ENCODE data around the gene PCSK5. TPM values are rescaled to one million over a fixed set of nuclear protein-coding genes. Genes with fewer than 3 reads are reported as not detected.

The PCSK5 gene
- total RNA-seq, 1 experiment from 2014 or later, result 7.5 TPM

- no peaks in the 10 kb centered on the region for H3K27me3 ChIP-seq (ENCODE audit: insufficient read depth, low read length)
- no peaks in the 10 kb centered on the region for H3K23me2 ChIP-seq (ENCODE audit: insufficient read length, low read depth, low read length, poor library complexity, severe bottlenecking)
- H3K56ac ChIP-seq (ENCODE audit: insufficient read length, low read depth, low read length), result no peak overlapping the region
- no peak overlapping the region for H2AFZ ChIP-seq (ENCODE audit: low read length)
- no peak overlapping the region for H4K5ac ChIP-seq (ENCODE audit: insufficient read length, low read depth, low read length)
- no peaks in the 10 kb centered on the region for H3K79me1 ChIP-seq (ENCODE audit: insufficient read depth, low read depth, low read length, poor library complexity, severe bottlenecking)
- H3K27me3 Mint-ChIP-seq (ENCODE audit: low read depth), result no peaks in the 10 kb centered on the region
- no peaks in the 10 kb centered on the region for H3K9me3 ChIP-seq (ENCODE audit: control insufficient read depth, low read depth, low read length)
- H2BK12ac ChIP-seq (ENCODE audit: insufficient read length, low read depth, low read length), result no peak overlapping the region
- no peak overlapping the region for H3K4me2 ChIP-seq (ENCODE audit: insufficient read depth, insufficient read length, low read length)
- no peak overlapping the region for H2AK5ac ChIP-seq (ENCODE audit: insufficient read length, low read length)
- H2BK15ac ChIP-seq (ENCODE audit: low read depth, low read length), result no peak overlapping the region
- H3K23ac ChIP-seq (ENCODE audit: insufficient read length, low read depth, low read length), result no peak overlapping the region
- H3K4ac ChIP-seq (ENCODE audit: low read depth, low read length), result no peak overlapping the region
- no peak overlapping the region for H2BK20ac ChIP-seq (ENCODE audit: low read depth, low read length, poor library complexity, severe bottlenecking)
- no peak overlapping the region for H2BK5ac ChIP-seq (ENCODE audit: insufficient read length, low read length)
- H3K14ac ChIP-seq (ENCODE audit: insufficient read depth, low read length), result no peak overlapping the region
- no peaks in the 10 kb centered on the region for H3K4me1 ChIP-seq (ENCODE audit: insufficient read depth, low read length)
- no peak overlapping the region for H4K91ac ChIP-seq (ENCODE audit: insufficient read length, low read depth, low read length)
- H3K4me3 Mint-ChIP-seq, result no peak overlapping the region
- H4K8ac ChIP-seq (replicated peaks; ENCODE audit: insufficient read length, low read depth, low read length), result no peak overlapping the region
- H3K36me3 Mint-ChIP-seq (ENCODE audit: insufficient read depth in 1 of 3, low read depth in 3 of 3), result peaks cover 0 to 4% (median 0%) of the 10 kb centered on the region in 3 experiments; a peak in 1 of 7 replicates
- H3K27ac ChIP-seq (ENCODE audit: insufficient read length, low read depth, low read length), result no peak overlapping the region
- no peak overlapping the region for H3K18ac ChIP-seq (ENCODE audit: insufficient read length, low read depth, low read length)
- no peaks in the 10 kb centered on the region for H4K20me1 ChIP-seq (ENCODE audit: control insufficient read depth, insufficient read depth, insufficient read length)
- H2BK120ac ChIP-seq (ENCODE audit: low read depth, low read length, poor library complexity, severe bottlenecking), result no peak overlapping the region
- DNase-seq, result no peak
- H3K9me3 Mint-ChIP-seq, result no peaks in the 10 kb centered on the region
- no peak overlapping the region; a peak in 1 of 7 replicates for H3K27ac Mint-ChIP-seq
- no peak overlapping the region for H3K9ac ChIP-seq (ENCODE audit: extremely low read depth, insufficient read length, low read length)
- no peak for TF ChIP-seq CTCF (conservative IDR thresholded peaks at IDR 0.05)
- no peak overlapping the region for H3T11ph ChIP-seq (ENCODE audit: low read length)
- H3K79me2 ChIP-seq (ENCODE audit: insufficient read depth, low read length), result no peaks in the 10 kb centered on the region
- WGBS (ENCODE audit: extremely low coverage, insufficient read length, low lambda C conversion rate), result no CpG with 5 or more reads among the region's 9 CpGs
- H3K4me1 Mint-ChIP-seq, result peaks cover 7 to 18% of the 10 kb centered on the region in 2 experiments
Measured at GRCh38 chr9:76321195-76321828, 430.8 kb downstream of the PCSK5 start.

Measured in H9 (cell line).